IPS-18a (cell line): ENCODE results near the gene ADAMTS16.

Experiments used
- H3K27ac ChIP-seq: one replicate; pipeline ENCODE4 v1.5.1; 2013; ENCODE audit warnings: low read length
- H3K27me3 ChIP-seq: one replicate; pipeline ENCODE4 v1.6.1; 2013; ENCODE audit warnings: mild to moderate bottlenecking, low read length; ENCODE audit not compliant: control insufficient read depth, insufficient read depth
- H3K36me3 ChIP-seq: one replicate; pipeline ENCODE4 v1.6.1; 2013; ENCODE audit warnings: low read depth, low read length; ENCODE audit not compliant: control insufficient read depth
- H3K4me1 ChIP-seq: one replicate; pipeline ENCODE4 v1.6.1; 2013; ENCODE audit warnings: low read depth, low read length; ENCODE audit not compliant: control insufficient read depth
- H3K4me3 ChIP-seq: one replicate; pipeline ENCODE4 v1.5.1; 2013; ENCODE audit warnings: low read length
- H3K9ac ChIP-seq: one replicate; pipeline ENCODE4 v1.6.1; 2013; ENCODE audit warnings: mild to moderate bottlenecking, low read length, moderate library complexity
- H3K9me3 ChIP-seq: one replicate; pipeline ENCODE4 v1.6.1; 2013; ENCODE audit warnings: low read depth, low read length; ENCODE audit not compliant: control insufficient read depth

Gene ADAMTS16

DNA sequence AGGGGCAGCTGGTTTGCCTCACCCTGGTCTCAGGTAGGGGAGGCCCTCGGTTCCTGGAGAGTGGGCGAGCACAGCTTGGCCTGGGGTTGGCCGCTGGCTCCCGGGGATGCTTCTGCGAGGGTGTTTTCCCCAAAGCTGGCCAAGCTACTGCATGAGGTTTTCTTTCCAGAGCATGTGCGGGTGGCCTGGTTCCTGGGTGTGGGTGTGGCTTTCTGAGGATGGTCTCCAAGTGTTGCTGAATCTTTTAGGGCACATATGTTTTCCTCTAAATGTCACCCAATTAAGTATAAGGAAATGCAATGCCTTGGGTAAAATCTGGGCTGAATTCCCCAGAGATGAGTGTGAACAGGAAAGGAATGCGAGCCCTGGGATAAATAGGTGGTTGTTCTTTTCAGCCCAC, 166.6 kb downstream of the ADAMTS16 start:
- no peaks in the 10 kb centered on the region for H3K9me3 ChIP-seq

GRCh38 chr5:5308319-5308718, 168.2 kb downstream of the ADAMTS16 start:
- Histone ChIP-seq H3K4me1 (peaks cover 7% of the 10 kb centered on the region), H3K9me3 (no peaks in the 10 kb centered on the region), H3K27me3 (no peaks in the 10 kb centered on the region), H3K4me3 (no peak overlapping the region), H3K9ac (no peak overlapping the region), H3K27ac (no peak overlapping the region), H3K36me3 (no peaks in the 10 kb centered on the region)

More for the DNA sequence above, 166.6 kb downstream of the ADAMTS16 start:
- H3K9ac ChIP-seq, result no peak overlapping the region
- no peaks in the 10 kb centered on the region for H3K27me3 ChIP-seq
- no peak overlapping the region for H3K4me3 ChIP-seq
- no peaks in the 10 kb centered on the region for H3K4me1 ChIP-seq
- H3K36me3 ChIP-seq, result no peaks in the 10 kb centered on the region
- H3K27ac ChIP-seq, result no peak overlapping the region

GRCh38 chr5:5309645-5310044, 169.5 kb downstream of the ADAMTS16 start:
- no peaks in the 10 kb centered on the region for H3K9me3 ChIP-seq
- H3K27ac ChIP-seq, result no peak overlapping the region
- no peak overlapping the region for H3K4me3 ChIP-seq
- no peaks in the 10 kb centered on the region for H3K36me3 ChIP-seq
- no peak overlapping the region for H3K9ac ChIP-seq
- no peaks in the 10 kb centered on the region for H3K27me3 ChIP-seq
- H3K4me1 ChIP-seq, result peaks cover 8% of the 10 kb centered on the region

DNA sequence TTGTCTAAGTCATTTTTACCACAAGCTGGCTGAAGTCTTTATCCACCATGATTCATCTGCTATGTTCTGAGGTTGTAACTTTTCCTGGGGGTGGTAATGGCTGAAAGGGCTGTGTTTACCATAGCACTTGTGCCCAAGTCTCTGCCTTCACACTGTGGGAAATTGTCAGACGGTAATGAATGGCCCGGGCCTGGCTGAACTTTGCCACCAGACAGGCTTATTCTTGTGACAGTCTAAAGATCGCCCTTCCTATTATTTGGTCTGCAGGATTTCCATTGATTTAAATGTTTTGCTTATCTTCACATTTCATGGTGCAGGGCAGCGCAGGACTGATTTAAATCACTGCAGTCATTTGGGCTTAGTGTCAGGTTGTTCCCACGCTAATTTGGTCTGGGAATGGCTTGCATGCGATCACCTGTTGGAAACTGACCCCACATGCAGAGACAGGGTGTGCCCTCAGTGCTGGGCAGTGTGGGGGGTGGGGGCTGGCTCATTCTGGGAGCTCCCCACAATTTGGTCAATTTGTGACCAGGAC, 173.0 kb downstream of the ADAMTS16 start:
- no peak overlapping the region for H3K4me3 ChIP-seq
- H3K27ac ChIP-seq, result no peak overlapping the region
- peaks cover 8% of the 10 kb centered on the region for H3K4me1 ChIP-seq
- H3K9me3 ChIP-seq, result no peaks in the 10 kb centered on the region
- no peak overlapping the region for H3K9ac ChIP-seq
- H3K36me3 ChIP-seq, result no peaks in the 10 kb centered on the region
- no peaks in the 10 kb centered on the region for H3K27me3 ChIP-seq

GRCh38 chr5:5314166-5314565, 174.0 kb downstream of the ADAMTS16 start:
- no peaks in the 10 kb centered on the region for H3K36me3 ChIP-seq
- H3K9ac ChIP-seq, result peak overlapping the region; percentile 8

GRCh38 chr5:5314626-5315025, 174.5 kb downstream of the ADAMTS16 start:
- Histone ChIP-seq H3K27me3 (no peaks in the 10 kb centered on the region), H3K36me3 (no peaks in the 10 kb centered on the region), H3K4me1 (peaks cover 8% of the 10 kb centered on the region), H3K9ac (peak overlapping the region; percentile 8), H3K9me3 (no peaks in the 10 kb centered on the region), H3K4me3 (no peak overlapping the region), H3K27ac (no peak overlapping the region)

More at GRCh38 chr5:5314166-5314565, 174.0 kb downstream of the ADAMTS16 start:
- Histone ChIP-seq H3K4me3 (no peak overlapping the region), H3K9me3 (no peaks in the 10 kb centered on the region), H3K27ac (no peak overlapping the region), H3K27me3 (no peaks in the 10 kb centered on the region), H3K4me1 (peaks cover 8% of the 10 kb centered on the region)

GRCh38 chr5:5315068-5315980, 175.2 kb downstream of the ADAMTS16 start:
- peaks cover 8% of the 10 kb centered on the region for H3K4me1 ChIP-seq
- no peaks in the 10 kb centered on the region for H3K9me3 ChIP-seq
- no peaks in the 10 kb centered on the region for H3K27me3 ChIP-seq
- no peak overlapping the region for H3K4me3 ChIP-seq
- H3K36me3 ChIP-seq, result no peaks in the 10 kb centered on the region
- no peak overlapping the region for H3K9ac ChIP-seq
- no peak overlapping the region for H3K27ac ChIP-seq

- Histone ChIP-seq H3K4me3 (no peak overlapping the region), H3K27me3 (no peaks in the 10 kb centered on the region), H3K9ac (no peak overlapping the region), H3K4me1 (peaks cover 8% of the 10 kb centered on the region), H3K36me3 (no peaks in the 10 kb centered on the region), H3K9me3 (no peaks in the 10 kb centered on the region), H3K27ac (no peak overlapping the region)
These were observed 176.2 kb downstream of the ADAMTS16 start for GRCh38 chr5:5316334-5316733.

DNA sequence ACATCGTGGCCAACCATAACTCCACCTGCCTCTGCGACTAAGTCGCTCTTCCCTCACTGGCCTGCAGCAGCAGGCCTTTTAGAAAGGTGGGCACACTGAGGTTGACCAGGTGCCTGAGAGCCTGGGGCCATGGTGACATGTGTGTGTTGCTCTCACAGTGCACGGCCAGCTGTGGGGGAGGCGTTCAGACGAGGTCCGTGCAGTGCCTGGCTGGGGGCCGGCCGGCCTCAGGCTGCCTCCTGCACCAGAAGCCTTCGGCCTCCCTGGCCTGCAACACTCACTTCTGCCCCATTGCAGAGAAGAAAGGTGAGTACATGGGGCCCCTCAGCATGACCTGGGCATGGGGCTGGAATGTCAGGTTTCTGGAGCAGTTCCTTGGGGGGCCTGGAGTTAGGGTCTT, 177.8 kb downstream of the ADAMTS16 start:
- Histone ChIP-seq H3K9me3 (no peaks in the 10 kb centered on the region), H3K4me1 (peaks cover 5% of the 10 kb centered on the region), H3K9ac (no peak overlapping the region), H3K4me3 (no peak overlapping the region), H3K27ac (no peak overlapping the region), H3K27me3 (no peaks in the 10 kb centered on the region), H3K36me3 (no peaks in the 10 kb centered on the region)

- H3K27ac ChIP-seq, result no peak overlapping the region
- no peak overlapping the region for H3K4me3 ChIP-seq
- no peaks in the 10 kb centered on the region for H3K27me3 ChIP-seq
- no peaks in the 10 kb centered on the region for H3K9me3 ChIP-seq
- no peaks in the 10 kb centered on the region for H3K4me1 ChIP-seq
- no peak overlapping the region for H3K9ac ChIP-seq
- no peaks in the 10 kb centered on the region for H3K36me3 ChIP-seq
These were observed 178.5 kb downstream of the ADAMTS16 start for GRCh38 chr5:5318426-5319190.

DNA sequence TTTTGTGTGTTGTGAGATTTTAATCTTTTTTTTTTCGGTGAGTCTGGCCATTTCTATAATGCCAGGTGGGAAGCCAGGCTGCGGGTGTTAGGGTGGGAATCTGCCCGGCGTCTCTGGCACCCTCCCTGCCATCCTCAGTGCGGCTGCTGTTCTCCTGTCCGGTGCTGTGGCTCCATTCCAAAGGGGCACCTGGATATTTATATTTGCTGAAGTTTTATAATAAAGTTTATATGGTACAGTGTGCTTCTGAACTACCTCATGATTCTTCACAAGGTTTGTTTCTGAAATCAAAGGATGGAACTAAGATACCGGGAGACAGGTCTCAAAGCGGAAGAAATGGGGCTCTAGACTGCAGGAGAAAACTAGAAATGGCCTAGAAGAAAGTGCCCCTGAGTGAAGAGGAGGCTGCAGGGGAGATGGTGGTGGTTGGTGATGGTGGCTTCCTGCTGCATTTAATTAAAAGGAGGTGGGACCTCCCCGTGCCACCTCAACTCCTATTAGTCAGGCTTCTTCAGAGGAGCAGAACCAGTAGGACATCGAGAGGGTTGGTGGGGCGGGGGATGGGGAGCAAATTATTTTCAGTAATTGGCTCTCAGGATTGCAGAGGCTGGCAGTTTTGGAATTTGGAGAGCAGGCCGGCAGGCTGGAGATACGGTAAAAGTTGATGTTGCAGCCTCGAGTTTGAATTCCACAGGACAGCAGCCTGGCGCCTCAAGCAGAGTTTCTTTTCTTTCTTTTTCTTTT, 180.1 kb downstream of the ADAMTS16 start:
- Histone ChIP-seq H3K9me3 (no peaks in the 10 kb centered on the region), H3K27ac (no peak overlapping the region)

More for the DNA sequence above, 180.1 kb downstream of the ADAMTS16 start:
- no peaks in the 10 kb centered on the region for H3K27me3 ChIP-seq
- no peak overlapping the region for H3K4me3 ChIP-seq
- no peak overlapping the region for H3K9ac ChIP-seq
- H3K4me1 ChIP-seq, result no peaks in the 10 kb centered on the region
- H3K36me3 ChIP-seq, result no peaks in the 10 kb centered on the region
